Fibroblast of skin of right quadriceps (primary cell): ENCODE results near the gene OTOGL.

ENCODE experiments used
- DNase-seq: peaks from one replicate; pipeline ENCODE4 v3.0.0-alpha.2; 2013

OTOGL gene

GRCh38 chr12:80400571-80400991 is 301.2 kb downstream of the OTOGL start:
- DNase-seq, result no peak

- no peak for DNase-seq
These were observed 301.9 kb downstream of the OTOGL start for GRCh38 chr12:80401191-80401590.

GRCh38 chr12:80404629-80405028 is 305.3 kb downstream of the OTOGL start:
- DNase-seq, result no peak

GRCh38 chr12:80406253-80406652 is 306.9 kb downstream of the OTOGL start:
- DNase-seq, result no peak

GRCh38 chr12:80411787-80412186 is 312.4 kb downstream of the OTOGL start:
- DNase-seq, result no peak

GRCh38 chr12:80412343-80412953 is 313.1 kb downstream of the OTOGL start:
- peak; percentile 61 for DNase-seq

GRCh38 chr12:80413462-80413861 is 314.1 kb downstream of the OTOGL start:
- DNase-seq, result no peak

GRCh38 chr12:80415466-80415865 is 316.1 kb downstream of the OTOGL start:
- no peak for DNase-seq

GRCh38 chr12:80419644-80420043 is 320.3 kb downstream of the OTOGL start:
- peak; percentile 48 for DNase-seq

- no peak for DNase-seq
These were observed 320.7 kb downstream of the OTOGL start for GRCh38 chr12:80420075-80420474.

- peak; percentile 54 for DNase-seq
These were observed 323.2 kb downstream of the OTOGL start for GRCh38 chr12:80422550-80422949.
